ENCODE measurements around the gene RC3H2.
"Not testable (repeated sequence)": the region's sequence is repeated elsewhere in the genome, so short reads cannot be mapped to it uniquely, and the experiment has no call there.

Gene RC3H2

DNA sequence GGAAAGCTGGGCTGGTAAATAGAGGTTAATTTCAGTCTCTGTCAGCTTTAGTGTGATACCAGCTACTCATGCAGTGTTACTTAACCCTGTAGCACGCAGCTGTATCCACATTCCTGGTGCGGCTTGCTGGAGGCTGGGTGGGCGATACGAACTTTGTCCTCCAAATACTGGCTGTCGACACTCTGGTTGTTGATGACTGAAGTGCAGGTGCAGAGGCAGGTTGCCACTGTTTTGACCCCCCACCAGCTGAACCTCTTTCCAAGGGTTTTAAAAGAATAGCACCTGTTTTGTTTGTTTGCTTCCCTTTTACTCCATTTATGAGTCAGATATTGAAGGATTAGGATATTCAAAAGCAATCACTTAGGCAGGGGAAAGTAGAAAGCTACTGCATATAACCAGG, 31.3 kb upstream of the RC3H2 start:
- Mint-ChIP-seq H3K27ac (no peak overlapping the region), H3K4me3 (no peak overlapping the region)

DNA sequence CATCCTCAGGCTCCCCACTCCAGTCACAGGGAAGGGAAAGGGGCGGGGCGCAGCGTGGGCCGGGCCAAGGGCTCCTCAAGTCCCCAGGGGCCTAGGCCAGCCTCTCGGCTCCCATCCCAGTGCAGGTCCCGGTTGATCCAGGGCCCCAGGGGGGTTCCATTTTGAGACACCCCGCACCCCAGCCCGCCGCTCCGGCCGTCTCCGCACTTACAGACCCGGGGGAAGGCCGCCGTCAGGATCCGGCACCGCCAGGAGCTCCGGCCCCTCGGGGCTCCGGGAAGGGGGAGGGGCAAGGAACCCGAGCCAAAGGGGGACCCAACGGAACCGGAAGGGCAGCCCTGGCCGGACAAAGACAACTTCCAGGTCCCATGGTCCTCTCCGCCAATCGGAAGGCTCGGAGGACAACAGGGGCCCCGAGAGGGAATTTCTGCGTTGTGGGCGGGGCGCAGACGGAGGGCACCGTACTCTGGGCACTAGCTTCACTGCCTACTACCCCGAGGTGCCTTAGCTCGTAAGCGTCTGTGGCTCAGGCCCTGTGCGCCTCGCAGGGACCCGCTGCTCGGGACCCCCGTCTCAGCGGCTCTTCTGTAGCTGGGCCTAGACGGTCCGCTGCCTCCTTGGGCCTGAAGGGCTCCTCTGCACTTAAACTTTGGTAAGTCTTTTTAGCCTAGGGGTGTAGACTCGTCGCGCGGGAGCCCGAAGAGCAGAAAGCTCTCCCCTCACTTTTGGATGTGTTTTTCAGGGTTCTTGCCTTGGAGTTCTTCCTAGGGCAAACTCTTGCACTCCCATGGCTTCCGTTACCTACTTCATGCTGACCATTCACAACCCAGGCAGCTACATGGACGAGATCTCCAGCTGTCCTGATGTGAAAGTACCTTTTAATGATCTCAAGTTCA, 26.3 kb upstream of the RC3H2 start, which contains the start of gene ZBTB26:
Gene ZBTB26 (minus strand): TSS at position 287 of the 896 bp plus-strand sequence. CDS start 11,578 bp downstream, outside the sequence.
- Mint-ChIP-seq H3K36me3 (ENCODE audit: low read depth) (peaks cover 8% of the 10 kb centered on the region), H3K4me3 (no peak within 1 kb of the TSS), H3K27me3 (ENCODE audit: low read depth) (no peaks in the 10 kb centered on the region), H3K9me3 (no peaks in the 10 kb centered on the region), H3K4me1 (ENCODE audit: low read depth) (peaks cover 12% of the 10 kb centered on the region), H3K27ac (peak within 1 kb of the TSS; percentile 90)
- peak; percentile 91 for DNase-seq (ENCODE audit: low spot score)

More for the DNA sequence above, 31.3 kb upstream of the RC3H2 start:
- Mint-ChIP-seq H3K9me3 (no peaks in the 10 kb centered on the region), H3K4me1 (ENCODE audit: low read depth) (peaks cover 18% of the 10 kb centered on the region), H3K36me3 (ENCODE audit: low read depth) (peaks cover 17% of the 10 kb centered on the region), H3K27me3 (ENCODE audit: low read depth) (no peaks in the 10 kb centered on the region)
- no peak for DNase-seq (ENCODE audit: low spot score)

GRCh38 chr9:122930541-122931225, 25.5 kb upstream of the RC3H2 start:
- DNase-seq (ENCODE audit: low spot score) = no peak
- H3K4me1 Mint-ChIP-seq (ENCODE audit: low read depth) = peaks cover 12% of the 10 kb centered on the region
- no peak overlapping the region for H3K4me3 Mint-ChIP-seq
- peaks cover 4% of the 10 kb centered on the region for H3K36me3 Mint-ChIP-seq (ENCODE audit: low read depth)
- H3K27me3 Mint-ChIP-seq (ENCODE audit: low read depth) = no peaks in the 10 kb centered on the region
- H3K9me3 Mint-ChIP-seq = no peaks in the 10 kb centered on the region
- no peak overlapping the region for H3K27ac Mint-ChIP-seq

DNA sequence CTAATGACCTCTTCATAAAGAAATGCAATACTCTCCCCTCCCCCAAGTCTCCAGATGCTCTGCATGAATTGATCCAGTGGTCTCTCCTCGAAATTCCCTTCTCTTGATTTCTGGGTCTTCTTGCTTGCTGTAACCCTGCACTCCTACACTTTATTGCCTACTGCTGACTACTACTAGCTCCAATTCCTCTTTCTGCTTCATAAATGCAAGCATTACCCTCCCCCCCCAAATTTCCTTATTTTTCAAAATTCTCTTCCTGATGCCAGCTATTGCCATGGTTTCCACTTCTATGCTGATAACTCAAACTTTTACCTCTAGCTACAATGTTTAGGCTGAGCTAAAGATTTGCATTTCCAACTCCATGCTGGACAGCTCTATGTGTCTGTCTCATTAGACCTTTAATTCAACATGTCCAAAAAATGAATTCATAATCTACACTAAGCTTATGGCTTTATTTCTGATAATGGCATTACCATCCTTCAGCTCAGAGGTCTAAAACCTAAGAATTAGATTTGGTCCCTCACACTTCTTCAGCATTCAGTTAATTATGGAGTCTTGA, 24.7 kb upstream of the RC3H2 start:
- Mint-ChIP-seq H3K4me3 (no peak overlapping the region), H3K36me3 (ENCODE audit: low read depth) (peaks cover 3% of the 10 kb centered on the region), H3K27me3 (ENCODE audit: low read depth) (no peaks in the 10 kb centered on the region), H3K9me3 (no peaks in the 10 kb centered on the region), H3K4me1 (ENCODE audit: low read depth) (peaks cover 9% of the 10 kb centered on the region), H3K27ac (no peak overlapping the region)
- DNase-seq (ENCODE audit: low spot score) = no peak

DNA sequence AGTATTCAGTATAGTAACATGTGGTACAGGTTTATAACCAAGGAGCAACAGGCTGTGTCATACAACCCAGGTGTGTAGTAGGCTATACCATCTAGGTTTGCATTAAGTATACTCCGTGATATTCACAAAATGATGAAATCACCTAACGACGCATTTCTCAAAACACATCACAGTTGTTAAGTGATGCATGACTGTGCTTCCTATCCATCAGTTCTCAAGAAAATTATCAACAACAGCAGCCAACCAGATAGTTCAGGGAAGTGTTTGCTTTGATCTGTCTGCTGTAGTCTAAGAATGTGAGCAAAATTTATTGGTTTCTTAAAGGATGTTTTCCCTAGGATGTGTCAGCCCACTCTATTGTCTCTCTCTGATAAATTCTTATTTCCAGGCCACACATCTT, 18.8 kb upstream of the RC3H2 start:
- DNase-seq (ENCODE audit: low spot score) = no peak
- H3K27ac Mint-ChIP-seq = no peak overlapping the region
- no peak overlapping the region for H3K4me3 Mint-ChIP-seq
- peaks cover 6% of the 10 kb centered on the region for H3K36me3 Mint-ChIP-seq (ENCODE audit: low read depth)
- H3K27me3 Mint-ChIP-seq (ENCODE audit: low read depth) = no peaks in the 10 kb centered on the region
- H3K9me3 Mint-ChIP-seq = no peaks in the 10 kb centered on the region
- H3K4me1 Mint-ChIP-seq (ENCODE audit: low read depth) = no peaks in the 10 kb centered on the region

GRCh38 chr9:122922713-122923112, 17.6 kb upstream of the RC3H2 start:
- Mint-ChIP-seq H3K36me3 (ENCODE audit: low read depth) (peaks cover 9% of the 10 kb centered on the region), H3K4me3 (no peak overlapping the region), H3K9me3 (no peaks in the 10 kb centered on the region)

DNA sequence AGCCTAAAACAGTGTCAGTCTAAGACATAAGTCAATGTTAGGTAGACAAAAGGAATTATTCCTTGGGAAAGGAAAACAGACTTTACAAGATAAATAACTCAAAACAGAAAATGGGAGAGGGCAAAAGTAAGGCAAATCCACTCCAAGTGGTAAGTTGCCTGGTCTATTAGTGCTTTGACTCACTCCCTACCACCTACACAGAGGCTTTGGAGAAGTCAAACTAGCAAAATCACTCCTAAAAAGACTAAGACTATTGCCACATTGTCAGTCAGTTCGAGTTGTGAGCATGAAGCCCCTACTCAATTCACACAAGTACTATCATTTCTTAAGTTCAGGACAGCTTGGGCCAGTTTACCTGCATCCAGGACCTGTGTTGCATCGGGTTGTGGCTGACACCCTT, 13.2 kb upstream of the RC3H2 start:
- Mint-ChIP-seq H3K27ac (no peak overlapping the region), H3K4me1 (ENCODE audit: low read depth) (peaks cover 6% of the 10 kb centered on the region), H3K4me3 (no peak overlapping the region), H3K36me3 (ENCODE audit: low read depth) (peaks cover 11% of the 10 kb centered on the region), H3K27me3 (ENCODE audit: low read depth) (no peaks in the 10 kb centered on the region), H3K9me3 (no peaks in the 10 kb centered on the region)
- DNase-seq (ENCODE audit: low spot score) = no peak

More at GRCh38 chr9:122922713-122923112, 17.6 kb upstream of the RC3H2 start:
- Mint-ChIP-seq H3K27ac (no peak overlapping the region), H3K27me3 (ENCODE audit: low read depth) (no peaks in the 10 kb centered on the region), H3K4me1 (ENCODE audit: low read depth) (no peaks in the 10 kb centered on the region)
- DNase-seq (ENCODE audit: low spot score) = no peak

DNA sequence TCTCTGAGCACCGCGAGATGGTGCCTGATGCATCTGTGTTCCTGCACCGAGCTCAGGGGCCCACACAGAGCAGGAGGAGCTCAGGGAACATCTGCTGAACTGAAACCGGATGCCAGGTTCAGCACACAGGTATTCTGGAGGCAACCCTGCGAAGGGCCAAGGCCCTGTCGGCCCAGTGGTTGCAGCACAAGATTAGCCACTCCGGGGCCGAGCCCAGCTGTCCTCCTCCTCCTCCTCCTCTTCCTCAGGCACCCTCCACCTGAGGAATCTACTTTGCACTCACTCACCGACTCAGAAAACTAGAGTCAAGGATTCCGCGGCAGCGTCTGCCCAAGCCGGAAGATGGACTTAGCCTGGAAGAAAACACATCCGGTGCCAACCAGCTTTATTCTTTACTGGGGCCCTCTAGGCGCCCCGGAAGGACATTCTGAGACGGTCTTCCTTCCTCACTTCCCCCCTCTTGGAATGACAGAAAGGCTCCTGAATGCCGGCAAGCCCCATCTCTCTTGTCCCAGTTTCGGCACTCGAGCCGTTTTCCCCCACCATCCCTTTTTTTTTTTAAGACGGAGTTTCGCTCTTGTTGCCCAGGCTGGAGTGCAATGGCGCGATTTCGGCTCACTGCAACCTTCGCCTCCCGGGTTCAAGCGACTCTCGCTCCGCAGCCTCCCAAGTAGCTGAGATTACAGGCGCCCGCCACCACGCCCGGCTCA, 8.0 kb upstream of the RC3H2 start, which contains the start of gene ZBTB6:
Gene ZBTB6 (minus strand): TSS at position 360 of the 710 bp plus-strand sequence. CDS start 1,251 bp downstream, outside the sequence.
- H3K4me1 Mint-ChIP-seq (ENCODE audit: low read depth) = peaks cover 30% of the 10 kb centered on the region
- H3K4me3 Mint-ChIP-seq = peak within 1 kb of the TSS; percentile 95
- DNase-seq (ENCODE audit: low spot score) = peak; percentile 60
- H3K27me3 Mint-ChIP-seq (ENCODE audit: low read depth) = no peaks in the 10 kb centered on the region
- H3K27ac Mint-ChIP-seq = peak within 1 kb of the TSS; percentile 97
- H3K9me3 Mint-ChIP-seq = no peaks in the 10 kb centered on the region
- H3K36me3 Mint-ChIP-seq (ENCODE audit: low read depth) = peaks cover 21% of the 10 kb centered on the region

DNA sequence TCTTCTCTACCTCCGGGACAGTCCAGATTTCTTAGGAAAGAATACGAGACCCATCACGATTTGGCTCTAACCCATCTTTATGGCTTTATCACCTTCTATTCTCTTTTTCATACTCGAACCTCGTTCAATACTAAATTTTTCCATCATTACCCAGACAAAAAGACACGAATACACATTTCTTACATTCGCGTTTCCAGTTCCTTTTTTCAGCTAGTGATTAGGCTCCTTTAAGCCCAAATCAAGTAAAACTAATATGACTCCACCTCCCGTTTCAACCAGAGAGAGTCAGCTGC, 7.5 kb upstream of the RC3H2 start:
- H3K9me3 Mint-ChIP-seq = no peaks in the 10 kb centered on the region
- peaks cover 23% of the 10 kb centered on the region for H3K36me3 Mint-ChIP-seq (ENCODE audit: low read depth)
- H3K27ac Mint-ChIP-seq = peak overlapping the region; percentile 97
- H3K4me3 Mint-ChIP-seq = peak overlapping the region; percentile 95
- no peaks in the 10 kb centered on the region for H3K27me3 Mint-ChIP-seq (ENCODE audit: low read depth)
- DNase-seq (ENCODE audit: low spot score) = no peak
- H3K4me1 Mint-ChIP-seq (ENCODE audit: low read depth) = peaks cover 30% of the 10 kb centered on the region

DNA sequence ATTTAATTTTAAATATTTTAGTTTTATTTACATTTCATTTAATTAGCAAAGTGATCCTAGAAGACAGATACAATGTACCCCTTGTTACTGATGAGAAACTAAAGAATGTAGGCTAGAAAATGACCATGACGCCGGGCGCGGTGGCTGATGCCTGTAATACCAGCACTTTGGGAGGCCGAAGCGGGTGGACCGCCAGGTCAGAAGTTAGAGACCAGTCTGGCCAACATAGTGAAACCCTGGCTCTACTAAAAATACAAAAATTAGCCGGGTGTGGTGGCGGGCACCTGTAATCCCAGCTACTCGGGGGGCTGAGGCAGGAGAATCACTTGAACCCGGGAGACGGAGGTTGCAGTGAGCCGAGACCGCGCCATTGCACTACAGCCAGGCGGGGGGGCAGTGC, 963 bp upstream of the RC3H2 start:
- not testable (repeated sequence) for H3K27me3 Mint-ChIP-seq (ENCODE audit: low read depth); H3K27ac Mint-ChIP-seq; H3K9me3 Mint-ChIP-seq; H3K4me3 Mint-ChIP-seq; DNase-seq (ENCODE audit: low spot score)
- peaks cover 19% of the 10 kb centered on the region for H3K4me1 Mint-ChIP-seq (ENCODE audit: low read depth)
- peaks cover 11% of the 10 kb centered on the region for H3K36me3 Mint-ChIP-seq (ENCODE audit: low read depth)

- Mint-ChIP-seq H3K4me3 (peak overlapping the region; percentile 95), H3K27ac (peak overlapping the region; percentile 83), H3K9me3 (no peaks in the 10 kb centered on the region), H3K36me3 (ENCODE audit: low read depth) (peaks cover 7% of the 10 kb centered on the region), H3K4me1 (ENCODE audit: low read depth) (peaks cover 17% of the 10 kb centered on the region), H3K27me3 (ENCODE audit: low read depth) (no peaks in the 10 kb centered on the region)
- DNase-seq (ENCODE audit: low spot score) = peak; percentile 36
Measured at GRCh38 chr9:122904466-122904822, 715 bp downstream of the RC3H2 start.

- H3K4me3 Mint-ChIP-seq = peak overlapping the region; percentile 71
- peaks cover 25% of the 10 kb centered on the region for H3K4me1 Mint-ChIP-seq (ENCODE audit: low read depth)
- no peak for DNase-seq (ENCODE audit: low spot score)
- peaks cover 17% of the 10 kb centered on the region for H3K36me3 Mint-ChIP-seq (ENCODE audit: low read depth)
- H3K27ac Mint-ChIP-seq = peak overlapping the region; percentile 69
- no peaks in the 10 kb centered on the region for H3K9me3 Mint-ChIP-seq
- H3K27me3 Mint-ChIP-seq (ENCODE audit: low read depth) = no peaks in the 10 kb centered on the region
Measured at GRCh38 chr9:122900791-122901190, 4.4 kb downstream of the RC3H2 start.

DNA sequence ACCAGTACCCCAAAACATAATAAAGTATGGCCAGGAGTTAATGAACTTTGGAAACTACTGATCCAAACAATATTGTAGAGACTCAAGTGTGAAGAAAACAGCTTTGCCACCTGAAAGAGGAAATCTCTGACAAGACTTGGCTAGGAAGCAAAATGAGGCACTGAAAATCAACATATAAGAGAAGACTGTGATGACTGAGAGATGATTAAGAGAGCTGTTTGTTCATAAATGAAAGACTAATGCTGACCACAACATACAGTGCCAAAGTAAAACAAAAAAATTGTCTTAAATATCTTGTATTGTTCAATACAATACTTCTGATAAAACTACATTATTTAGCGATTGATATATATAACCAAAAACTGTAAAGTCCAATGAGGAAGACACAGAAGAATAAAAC, 7.2 kb downstream of the RC3H2 start:
- Mint-ChIP-seq H3K4me1 (ENCODE audit: low read depth) (peaks cover 14% of the 10 kb centered on the region), H3K27ac (no peak overlapping the region), H3K27me3 (ENCODE audit: low read depth) (no peaks in the 10 kb centered on the region), H3K4me3 (no peak overlapping the region), H3K36me3 (ENCODE audit: low read depth) (peaks cover 28% of the 10 kb centered on the region), H3K9me3 (no peaks in the 10 kb centered on the region)
- no peak for DNase-seq (ENCODE audit: low spot score)
